Measurements from ENCODE around the gene CFAP61.

The CFAP61 gene

GRCh38 chr20:20321134-20321533 is 268.8 kb downstream of the CFAP61 start:
- no peak for DNase-seq (ENCODE audit: extremely low read depth, low read depth)
- TF ChIP-seq CTCF (IDR thresholded peaks at IDR 0.05; ENCODE audit: low read depth, low read length), result no peak

- TF ChIP-seq CTCF (IDR thresholded peaks at IDR 0.05; ENCODE audit: low read depth, low read length), result no peak
- DNase-seq (ENCODE audit: extremely low read depth, low read depth), result no peak
Measured at GRCh38 chr20:20321917-20322316, 269.6 kb downstream of the CFAP61 start.

- no peak for DNase-seq (ENCODE audit: extremely low read depth, low read depth)
- TF ChIP-seq CTCF (IDR thresholded peaks at IDR 0.05; ENCODE audit: low read depth, low read length), result no peak
Measured at GRCh38 chr20:20322912-20323311, 270.6 kb downstream of the CFAP61 start.

GRCh38 chr20:20327746-20328145 is 275.4 kb downstream of the CFAP61 start:
- no peak for DNase-seq (ENCODE audit: extremely low read depth, low read depth)
- TF ChIP-seq CTCF (IDR thresholded peaks at IDR 0.05; ENCODE audit: low read depth, low read length), result no peak

- DNase-seq (ENCODE audit: extremely low read depth, low read depth), result no peak
- no peak for TF ChIP-seq CTCF (IDR thresholded peaks at IDR 0.05; ENCODE audit: low read depth, low read length)
Measured at GRCh38 chr20:20329564-20329963, 277.2 kb downstream of the CFAP61 start.

- TF ChIP-seq CTCF (IDR thresholded peaks at IDR 0.05; ENCODE audit: low read depth, low read length), result no peak
- DNase-seq (ENCODE audit: extremely low read depth, low read depth), result no peak
Measured at GRCh38 chr20:20331156-20331555, 278.8 kb downstream of the CFAP61 start.

GRCh38 chr20:20331817-20332216 is 279.5 kb downstream of the CFAP61 start:
- DNase-seq (ENCODE audit: extremely low read depth, low read depth), result no peak
- TF ChIP-seq CTCF (IDR thresholded peaks at IDR 0.05; ENCODE audit: low read depth, low read length), result no peak
